Left colon (tissue), 2 donors: Measurements from ENCODE around the gene CRMP1. TPM values are rescaled to one million over a fixed set of nuclear protein-coding genes. Genes with fewer than 3 reads are reported as not detected.

ENCODE experiments used
- ATAC-seq: fragments of 200-7000 bp; cut with Tn5 transposase; one replicate; pipeline ENCODE4 v1.9.1; 2020; ENCODE audit warnings: mild to moderate bottlenecking, moderate library complexity
- DNase-seq, 2 donors: peaks; one replicate each; pipeline ENCODE4 v3.0.0-alpha.2; 2020
- intact Hi-C, 2 donors: fragments of 100-400 bp; cut with DNase I in 1 of 2; cut with micrococcal nuclease in 1 of 2; formaldehyde crosslinking; loops; one replicate each; pipeline versions ENCODE4 v1.11.2 to v1.14.0; 2022; cut with DNase I, micrococcal nuclease
- total RNA-seq, 2 donors: library from RNA; stranded (reverse); fragmentation: NEBNext Ultra II Directional; extraction: Animal tissue kit (Norgen Biotek cat#: 25700); gene quantifications; one replicate each; pipeline ENCODE4 v1.2.1, GENCODE V29; 2021
- donor health status: DM: no; HTN: no; CAD: no.
- donor health status: DM: yes; HTN: yes; CAD: no.

The CRMP1 gene
- total RNA-seq, 2 donors from 2014 or later = 0.37 to 1.2 TPM

GRCh38 chr4:5921981-5922380 is 29.1 kb upstream of the CRMP1 start:
- DNase-seq (no peak), ATAC-seq (no peak)
- intact Hi-C loops = no loop called here

- intact Hi-C loops = no loop called here
- ATAC-seq (no peak), DNase-seq (no peak)
Measured at GRCh38 chr4:5921101-5921980, 28.5 kb upstream of the CRMP1 start.

- intact Hi-C loops = no loop called here
Measured at GRCh38 chr4:5919571-5919970, 26.7 kb upstream of the CRMP1 start.

GRCh38 chr4:5919044-5919443 is 26.2 kb upstream of the CRMP1 start:
- no peak for ATAC-seq
- intact Hi-C loops = no loop called here
- no peak for DNase-seq

More at GRCh38 chr4:5919571-5919970, 26.7 kb upstream of the CRMP1 start:
- ATAC-seq = no peak
- DNase-seq = no peak

DNA sequence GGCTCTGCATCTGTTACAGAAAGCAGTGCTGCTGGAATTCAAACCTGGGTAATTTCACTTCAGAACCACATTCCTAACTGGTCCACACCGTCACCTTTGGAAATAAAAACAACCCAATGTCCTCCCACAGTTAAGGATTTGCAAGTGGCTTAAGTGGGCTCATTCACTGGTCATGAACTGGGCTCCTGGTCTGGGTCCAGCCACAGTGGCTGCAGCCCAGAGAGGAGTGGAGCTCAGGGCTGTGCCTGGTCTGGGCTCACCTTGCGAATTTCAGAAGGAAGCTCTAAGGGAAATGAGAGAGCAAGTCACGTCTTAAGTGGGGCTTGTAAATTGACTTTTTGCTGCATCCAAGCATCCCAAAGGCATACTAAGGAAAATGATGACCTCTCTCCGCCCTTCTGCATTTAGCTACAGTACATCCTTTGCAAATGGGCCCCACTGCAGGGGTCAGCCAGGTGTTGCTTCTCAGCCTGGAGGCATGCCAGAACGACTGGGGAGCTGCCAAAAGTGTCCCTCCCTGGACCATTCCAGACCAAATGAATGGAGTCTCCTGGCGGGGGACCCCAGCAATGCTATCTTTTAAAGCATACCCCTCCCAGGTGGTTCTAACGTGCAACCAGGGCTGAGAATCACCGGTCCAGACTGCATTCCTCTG is 25.6 kb upstream of the CRMP1 start:
- no peak for DNase-seq
- intact Hi-C loops = no loop called here
- no peak for ATAC-seq

DNA sequence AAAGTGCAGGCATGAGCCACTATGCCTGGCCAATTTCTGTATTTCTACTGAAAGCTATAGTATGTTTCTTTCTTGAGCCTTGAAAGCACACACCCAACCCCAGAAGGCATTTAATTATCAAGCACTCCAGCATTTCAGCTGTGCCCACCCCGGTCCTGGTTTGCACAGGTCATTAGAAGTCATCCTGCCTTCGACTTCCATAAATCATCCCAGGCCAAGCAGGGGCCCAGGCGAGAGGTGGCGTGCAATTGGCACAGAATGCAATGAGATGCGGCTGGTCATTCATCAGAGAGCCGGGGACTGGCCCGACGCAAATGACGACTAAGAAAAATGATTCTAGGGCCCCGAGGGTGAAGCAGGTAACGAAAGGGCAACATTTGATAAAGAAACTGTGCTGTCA is 24.8 kb upstream of the CRMP1 start:
- ATAC-seq (no peak), DNase-seq (no peak)
- intact Hi-C loops = no loop called here

DNA sequence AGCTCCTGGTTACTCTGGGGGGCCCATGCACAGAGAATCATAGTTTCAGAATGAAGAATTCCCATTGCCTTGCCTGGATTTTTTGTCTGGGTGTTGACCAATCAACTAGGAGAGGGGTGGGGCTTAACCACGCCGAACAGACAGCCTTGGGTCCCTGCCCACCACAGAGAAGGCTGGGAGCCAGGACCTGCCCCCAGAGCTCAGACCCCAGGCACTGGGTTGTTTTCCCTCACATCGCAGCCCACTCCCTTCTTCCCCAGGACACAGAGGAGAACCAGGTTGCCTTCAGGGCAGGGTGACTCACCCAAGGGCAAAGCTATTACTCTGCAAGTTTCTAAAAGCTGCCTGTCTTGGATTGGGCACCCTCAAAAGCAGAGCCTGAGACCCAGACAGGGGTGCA is 23.3 kb upstream of the CRMP1 start:
- ATAC-seq (no peak), DNase-seq (no peak)
- intact Hi-C loops = no loop called here

GRCh38 chr4:5913454-5913853 is 20.6 kb upstream of the CRMP1 start:
- DNase-seq = no peak
- intact Hi-C loops = no loop called here
- no peak for ATAC-seq

DNA sequence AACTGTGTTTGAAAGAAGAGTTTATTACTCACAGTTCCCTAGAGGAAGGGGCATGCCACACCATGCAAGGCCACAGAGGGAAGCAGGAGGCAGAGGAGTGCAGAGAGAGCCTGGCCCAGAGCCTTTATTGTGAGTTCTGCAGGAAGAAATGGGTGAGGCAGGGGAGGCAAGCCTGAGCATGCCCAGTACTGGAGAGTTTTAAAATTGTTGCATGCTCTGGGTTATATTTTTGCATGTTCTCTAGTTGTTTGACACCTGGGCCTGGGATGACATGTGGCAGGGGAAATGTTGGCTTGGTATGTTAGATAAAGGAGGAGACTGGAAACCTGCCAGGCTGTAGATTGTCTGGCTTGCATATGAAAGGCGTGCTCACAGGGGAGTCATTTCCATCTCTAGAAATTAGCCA is 19.7 kb upstream of the CRMP1 start:
- no peak for ATAC-seq
- intact Hi-C loops = no loop called here
- DNase-seq = no peak

DNA sequence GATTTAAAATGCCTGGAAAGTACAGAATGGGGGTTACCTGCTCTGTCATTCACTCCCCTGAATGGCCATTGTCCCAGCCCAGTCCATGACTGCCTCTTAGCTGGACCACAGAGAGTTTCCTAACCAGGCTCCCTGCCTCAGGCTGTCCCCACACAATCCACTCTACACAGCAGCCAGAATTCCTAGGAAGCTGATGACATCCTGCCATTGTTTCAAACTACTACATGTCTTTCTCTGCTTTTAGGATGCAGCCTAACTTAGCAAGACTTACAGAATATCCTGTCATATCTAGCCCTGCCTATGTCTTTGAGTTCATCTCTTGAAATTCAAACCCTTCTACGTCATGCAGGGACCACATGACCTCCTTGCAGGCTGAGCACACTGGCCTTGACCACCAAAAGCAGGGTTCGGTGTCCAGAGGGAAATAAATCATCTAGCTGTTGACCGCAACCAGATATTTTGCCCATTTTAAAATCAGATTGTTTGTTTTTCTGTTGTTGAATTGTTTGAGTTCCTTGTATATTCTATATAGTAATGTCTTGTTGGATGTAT is 16.1 kb upstream of the CRMP1 start:
- ATAC-seq (no peak), DNase-seq (no peak)
- intact Hi-C loops = no loop called here

GRCh38 chr4:5906191-5906590 is 13.3 kb upstream of the CRMP1 start:
- ATAC-seq = no peak
- intact Hi-C loops = no loop called here
- no peak for DNase-seq

DNA sequence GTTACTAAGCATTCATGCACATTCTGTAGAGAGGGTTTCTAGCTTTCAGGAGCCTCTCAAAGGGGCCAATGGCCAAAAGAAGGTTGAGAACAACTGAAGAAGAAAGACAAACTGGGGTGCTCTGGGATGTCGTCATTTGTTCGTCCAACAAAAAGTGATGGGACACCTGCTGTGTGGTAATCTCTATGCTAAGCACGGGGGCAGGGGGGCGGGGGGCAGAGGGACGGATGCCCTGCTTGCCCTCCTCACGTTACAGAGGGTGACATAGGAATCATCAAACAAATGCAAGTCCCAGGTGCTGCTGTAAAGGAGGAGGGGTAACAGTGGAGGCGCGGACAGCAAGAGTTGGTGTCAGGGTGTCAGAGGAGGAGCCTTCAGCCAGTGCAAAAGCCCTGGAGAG is 12.8 kb upstream of the CRMP1 start:
- ATAC-seq (no peak), DNase-seq (no peak)
- intact Hi-C loops = no loop called here

- ATAC-seq (no peak), DNase-seq (no peak)
- intact Hi-C loops = no loop called here
Measured at GRCh38 chr4:5900844-5901243, 8.0 kb upstream of the CRMP1 start.

- ATAC-seq = no peak
- intact Hi-C loops = no loop called here
- DNase-seq = no peak
Measured at GRCh38 chr4:5899881-5900280, 7.0 kb upstream of the CRMP1 start.

GRCh38 chr4:5899396-5899795 is 6.5 kb upstream of the CRMP1 start:
- ATAC-seq (no peak), DNase-seq (no peak)
- intact Hi-C loops = no loop called here

- ATAC-seq = no peak
- no peak for DNase-seq
- intact Hi-C loops = no loop called here
Measured at GRCh38 chr4:5897674-5898073, 4.8 kb upstream of the CRMP1 start.

GRCh38 chr4:5895287-5895686 is 2.4 kb upstream of the CRMP1 start:
- ATAC-seq (no peak), DNase-seq (no peak)
- intact Hi-C loops = no loop called here

- no peak for ATAC-seq
- intact Hi-C loops = no loop called here
Measured at GRCh38 chr4:5894266-5894665, 1.4 kb upstream of the CRMP1 start.

GRCh38 chr4:5893591-5893990 is 705 bp upstream of the CRMP1 start:
- DNase-seq (no peak), ATAC-seq (no peak)
- intact Hi-C loops = no loop called here

More at GRCh38 chr4:5894266-5894665, 1.4 kb upstream of the CRMP1 start:
- no peak for DNase-seq

DNA sequence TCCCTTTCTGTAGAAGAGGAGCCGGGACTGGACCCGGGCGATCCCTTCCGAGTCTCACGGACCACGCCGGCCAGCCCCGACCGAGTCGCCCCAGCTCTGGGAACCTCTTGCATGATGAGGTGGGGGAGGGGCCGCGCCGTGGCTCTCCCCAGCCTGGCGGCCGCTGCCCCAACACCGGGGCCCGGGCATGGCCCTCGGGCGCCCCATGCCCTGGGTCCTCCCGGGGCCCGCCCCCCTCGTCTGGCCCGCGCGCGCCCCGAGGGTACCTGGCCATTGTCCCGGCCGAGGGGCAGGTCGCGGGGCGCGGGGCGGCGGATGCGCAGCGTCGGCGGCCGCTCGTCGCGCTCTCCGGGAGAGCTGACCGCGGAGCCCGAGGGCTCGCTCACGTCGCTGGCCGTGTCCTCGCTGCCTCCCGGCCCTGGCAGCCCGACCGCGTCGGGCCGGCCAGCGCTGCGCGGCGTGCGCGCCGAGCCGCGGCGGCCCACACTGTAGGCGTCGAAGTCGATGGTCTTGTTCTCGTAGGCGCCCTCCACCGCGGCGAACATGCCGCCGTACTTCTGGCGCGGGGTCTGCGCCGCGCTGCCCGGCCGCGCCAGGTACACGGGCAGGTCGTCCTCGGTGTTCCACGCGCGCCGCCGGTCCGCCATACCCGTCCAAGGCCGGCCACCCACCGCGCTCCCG is 423 bp downstream of the CRMP1 start:
- ATAC-seq (no peak), DNase-seq (no peak)
- intact Hi-C loops = no loop called here
